GM23338 (cell line): ENCODE results near the gene SEPTIN7. TPM values are rescaled to one million over a fixed set of nuclear protein-coding genes. Genes with fewer than 3 reads are reported as not detected.

Experiments
- ATAC-seq: fragments of 200-7000 bp; cut with Tn5 transposase; 3 replicates; pipeline ENCODE4 v1.9.1; 2020
- DNase-seq: peaks from one replicate; pipeline ENCODE4 v3.0.0-alpha.2; 2015; ENCODE audit warnings: low spot score
- H2AFZ ChIP-seq: fragments of 200-600 bp; sonication (generic); 2 replicates; pipeline ENCODE4 v1.8.0; 2016; ENCODE audit warnings: antibody characterized with exemption, mild to moderate bottlenecking, moderate library complexity
- H3F3A ChIP-seq: fragments of 200-600 bp; sonication (generic); replicated peaks from 2 replicates; pipeline ENCODE4 v1.8.0; 2017; ENCODE audit warnings: antibody characterized with exemption, mixed run types, low read depth
- H3K27ac ChIP-seq: fragments of 200-600 bp; sonication (generic); 2 replicates; pipeline ENCODE4 v1.6.1; 2016; ENCODE audit warnings: low read depth
- H3K27me3 ChIP-seq: fragments of 200-600 bp; sonication (generic); 2 replicates; pipeline ENCODE4 v1.8.0; 2016; ENCODE audit warnings: mild to moderate bottlenecking, mixed run types, moderate library complexity; ENCODE audit not compliant: insufficient read depth
- H3K36me3 ChIP-seq: fragments of 200-600 bp; sonication (generic); 2 replicates; pipeline ENCODE4 v1.8.0; 2016; ENCODE audit warnings: mild to moderate bottlenecking; ENCODE audit not compliant: insufficient read depth
- H3K4me1 ChIP-seq: fragments of 200-600 bp; sonication (generic); 2 replicates; pipeline ENCODE4 v1.8.0; 2016; ENCODE audit warnings: mild to moderate bottlenecking, moderate library complexity; ENCODE audit not compliant: insufficient read depth
- H3K4me2 ChIP-seq: fragments of 200-600 bp; sonication (generic); 2 replicates; pipeline ENCODE4 v1.7.1; 2017; ENCODE audit warnings: mixed run types
- H3K4me3 ChIP-seq: fragments of 200-600 bp; sonication (generic); 2 replicates; pipeline ENCODE4 v1.6.1; 2016; ENCODE audit warnings: mixed run types
- H3K79me2 ChIP-seq: fragments of 200-600 bp; sonication (generic); replicated peaks from 2 replicates; pipeline ENCODE4 v1.8.0; 2017; ENCODE audit warnings: mild to moderate bottlenecking; ENCODE audit not compliant: insufficient read depth
- H3K9me2 ChIP-seq: fragments of 200-600 bp; sonication (generic); 2 replicates; pipeline ENCODE4 v1.8.0; 2017; ENCODE audit not compliant: insufficient read depth
- H4K20me1 ChIP-seq: fragments of 200-600 bp; sonication (generic); replicated peaks from 2 replicates; pipeline ENCODE4 v1.8.0; 2017; ENCODE audit warnings: mild to moderate bottlenecking; ENCODE audit not compliant: insufficient read depth
- H3K27ac Mint-ChIP-seq: 2 replicates; pipeline ENCODE4 v1.8.0; 2020; ENCODE audit warnings: inconsistent platforms, mild to moderate bottlenecking, moderate library complexity, mixed read lengths
- H3K27me3 Mint-ChIP-seq: 3 replicates; pipeline ENCODE4 v1.8.0; 2022; ENCODE audit warnings: low read depth, mild to moderate bottlenecking, moderate library complexity, mixed read lengths, inconsistent platforms; ENCODE audit not compliant: insufficient read depth, poor library complexity
- H3K36me3 Mint-ChIP-seq: 3 replicates; pipeline ENCODE4 v1.8.0; 2021; ENCODE audit warnings: low read depth, mild to moderate bottlenecking, inconsistent platforms, moderate library complexity, mixed read lengths
- H3K4me1 Mint-ChIP-seq: 3 replicates; pipeline ENCODE4 v1.8.0; 2020; ENCODE audit warnings: mild to moderate bottlenecking, inconsistent platforms, mixed read lengths
- H3K4me3 Mint-ChIP-seq: 3 replicates; pipeline ENCODE4 v1.8.0; 2021; ENCODE audit warnings: moderate library complexity, mild to moderate bottlenecking, inconsistent platforms, mixed read lengths
- H3K9me3 Mint-ChIP-seq: 3 replicates; pipeline ENCODE4 v1.8.0; 2020; ENCODE audit warnings: moderate library complexity, mild to moderate bottlenecking, inconsistent platforms, mixed read lengths
- CREB1 ChIP-seq: fragments of 250-450 bp; sonication (Bioruptor Pico); IDR thresholded peaks from 2 replicates; pipeline ENCODE4 v1.5.0; 2020; ENCODE audit warnings: low read depth, mild to moderate bottlenecking, moderate library complexity
- ETS1 ChIP-seq: IDR thresholded peaks from 2 replicates; pipeline ENCODE4 v1.6.1; 2016; ENCODE audit warnings: antibody characterized with exemption
- EZH2 ChIP-seq: fragments of 200-600 bp; sonication (generic); IDR thresholded peaks from one replicate; pipeline ENCODE4 v1.8.0; 2017; ENCODE audit warnings: antibody characterized with exemption, mild to moderate bottlenecking, low read depth; ENCODE audit not compliant: unreplicated experiment
- EZH2phosphoT487 ChIP-seq: fragments of 200-600 bp; sonication (generic); IDR thresholded peaks from one replicate; pipeline ENCODE4 v1.8.1; 2018; ENCODE audit warnings: antibody characterized with exemption; ENCODE audit not compliant: unreplicated experiment
- JUNB ChIP-seq: IDR thresholded peaks from one replicate; pipeline ENCODE4 v1.6.1; 2016; ENCODE audit warnings: antibody characterized with exemption; ENCODE audit not compliant: unreplicated experiment
- NANOG ChIP-seq: IDR thresholded peaks from 2 replicates; pipeline ENCODE4 v1.6.1; 2016; ENCODE audit warnings: antibody characterized with exemption, borderline replicate concordance
- POLR2AphosphoS5 ChIP-seq: IDR thresholded peaks from 2 replicates; pipeline ENCODE4 v1.6.1; 2016; ENCODE audit warnings: antibody characterized with exemption, low read depth
- STAT1 ChIP-seq: IDR thresholded peaks from one replicate; pipeline ENCODE4 v1.6.1; 2016; ENCODE audit warnings: antibody characterized with exemption; ENCODE audit not compliant: unreplicated experiment
- ZNF114 ChIP-seq: fragments of 250-450 bp; sonication (Bioruptor Pico); IDR thresholded peaks from 2 replicates; pipeline ENCODE4 v1.5.0; 2020; ENCODE audit warnings: mild to moderate bottlenecking, moderate library complexity
- ZNF331 ChIP-seq: fragments of 250-450 bp; sonication (Bioruptor Pico); IDR thresholded peaks from 2 replicates; pipeline ENCODE4 v1.5.0; 2020; ENCODE audit warnings: low read depth, mild to moderate bottlenecking, moderate library complexity
- ZNF462 ChIP-seq: fragments of 250-450 bp; sonication (Bioruptor Pico); IDR thresholded peaks from 2 replicates; pipeline ENCODE4 v1.5.0; 2020; ENCODE audit warnings: mild to moderate bottlenecking, moderate library complexity
- polyA plus RNA-seq: library from polyadenylated mRNA; unstranded; fragments of >200 nt; fragmentation: Nextera tagmentation; extraction: Ambion mirVana; gene quantifications from 2 replicates; pipeline ENCODE4 v1.2.1, GENCODE V29; 2016
- total RNA-seq: library from RNA; depleted of rRNA; stranded (reverse); fragments of >200 nt; shearing (Covaris generic); gene quantifications from 2 replicates; pipeline ENCODE4 v1.2.3, GENCODE V29; 2014
- TF ChIP-seq, protein P1 (sequence below): IDR thresholded peaks from one replicate; pipeline ENCODE4 v1.6.1; 2018; ENCODE audit warnings: antibody characterized with exemption; ENCODE audit not compliant: unreplicated experiment
- TF ChIP-seq, protein P2 (sequence below), 2 experiments: fragments of 200-600 bp in 1 of 2; sonication (generic) in 1 of 2; conservative IDR thresholded peaks; 2 replicates each; pipeline versions ENCODE4 v1.5.1 to v1.6.1; 2016 to 2017; ENCODE audit warnings: antibody characterized with exemption in 2 of 2, low read depth in 2 of 2, mild to moderate bottlenecking in 2 of 2, moderate library complexity in 1 of 2

SEPTIN7 gene
- total and polyA plus RNA-seq, 2 experiments from 2014 or later = 210 to 499 TPM

DNA sequence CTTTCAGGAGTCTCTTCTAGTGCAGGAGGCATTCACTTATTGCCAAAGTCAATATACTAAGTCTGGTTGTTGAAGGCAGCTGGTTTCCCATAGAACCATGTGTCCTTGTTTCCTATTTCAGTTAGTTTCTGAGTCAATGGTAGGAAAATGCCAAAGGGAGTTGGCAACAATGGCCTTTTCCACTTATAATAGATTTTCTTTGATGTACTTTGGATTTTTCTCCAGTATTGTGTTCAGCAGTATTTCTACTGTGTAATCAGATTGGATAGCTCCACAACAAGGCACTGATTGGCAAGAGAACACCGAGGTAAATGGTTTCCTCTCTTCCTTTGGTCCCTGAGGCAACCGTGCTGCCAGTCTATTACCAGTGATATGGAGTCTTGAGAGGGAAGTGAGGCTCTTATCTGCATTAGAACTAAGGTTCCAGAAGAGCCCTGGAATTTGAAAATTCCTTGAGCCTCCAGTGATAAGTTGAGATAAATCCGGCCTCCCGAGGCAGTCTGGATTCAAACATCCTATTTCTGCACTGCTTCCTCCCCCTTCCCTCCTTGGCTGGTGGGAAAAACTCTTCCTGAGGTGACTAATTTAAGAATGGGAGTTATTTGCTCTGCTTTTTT is 7.9 kb upstream of the SEPTIN7 start:
- ATAC-seq = no peak
- peaks cover 9% of the 10 kb centered on the region for H3K4me1 Mint-ChIP-seq

More for the DNA sequence above, 7.9 kb upstream of the SEPTIN7 start:
- no peak overlapping the region for H3K4me2 ChIP-seq
- no peaks in the 10 kb centered on the region for H3F3A ChIP-seq
- Mint-ChIP-seq H3K4me3 (no peak overlapping the region), H3K27ac (no peak overlapping the region), H3K9me3 (peaks cover 19% of the 10 kb centered on the region), H3K36me3 (peaks cover 10% of the 10 kb centered on the region; the same call in 2 of the 3 replicates), H3K27me3 (peaks cover 5% of the 10 kb centered on the region)
- no peak overlapping the region for H3K4me3 ChIP-seq
- H2AFZ ChIP-seq = no peak overlapping the region
- no peaks in the 10 kb centered on the region; the same call in 1 of the 2 replicates for H3K4me1 ChIP-seq
- H3K36me3 ChIP-seq = no peaks in the 10 kb centered on the region
- DNase-seq = peak; percentile 21
- H3K27me3 ChIP-seq = no peaks in the 10 kb centered on the region
- no peak overlapping the region for H3K27ac ChIP-seq
- no peaks in the 10 kb centered on the region for H4K20me1 ChIP-seq
- H3K9me2 ChIP-seq = no peaks in the 10 kb centered on the region
- no peak for TF ChIP-seq ZNF114 (CRISPR knock-in tag)
- no peak for TF ChIP-seq ZNF331 (CRISPR knock-in tag)
- no peak for TF ChIP-seq POLR2AphosphoS5
- TF ChIP-seq EZH2phosphoT487 = no peak
- no peak for TF ChIP-seq JUNB
- no peak for TF ChIP-seq EZH2
- TF ChIP-seq STAT1 = no peak
- no peak for TF ChIP-seq ZNF462
- TF ChIP-seq CREB1 (CRISPR knock-in tag) = no peak
- TF ChIP-seq, protein P1, sequence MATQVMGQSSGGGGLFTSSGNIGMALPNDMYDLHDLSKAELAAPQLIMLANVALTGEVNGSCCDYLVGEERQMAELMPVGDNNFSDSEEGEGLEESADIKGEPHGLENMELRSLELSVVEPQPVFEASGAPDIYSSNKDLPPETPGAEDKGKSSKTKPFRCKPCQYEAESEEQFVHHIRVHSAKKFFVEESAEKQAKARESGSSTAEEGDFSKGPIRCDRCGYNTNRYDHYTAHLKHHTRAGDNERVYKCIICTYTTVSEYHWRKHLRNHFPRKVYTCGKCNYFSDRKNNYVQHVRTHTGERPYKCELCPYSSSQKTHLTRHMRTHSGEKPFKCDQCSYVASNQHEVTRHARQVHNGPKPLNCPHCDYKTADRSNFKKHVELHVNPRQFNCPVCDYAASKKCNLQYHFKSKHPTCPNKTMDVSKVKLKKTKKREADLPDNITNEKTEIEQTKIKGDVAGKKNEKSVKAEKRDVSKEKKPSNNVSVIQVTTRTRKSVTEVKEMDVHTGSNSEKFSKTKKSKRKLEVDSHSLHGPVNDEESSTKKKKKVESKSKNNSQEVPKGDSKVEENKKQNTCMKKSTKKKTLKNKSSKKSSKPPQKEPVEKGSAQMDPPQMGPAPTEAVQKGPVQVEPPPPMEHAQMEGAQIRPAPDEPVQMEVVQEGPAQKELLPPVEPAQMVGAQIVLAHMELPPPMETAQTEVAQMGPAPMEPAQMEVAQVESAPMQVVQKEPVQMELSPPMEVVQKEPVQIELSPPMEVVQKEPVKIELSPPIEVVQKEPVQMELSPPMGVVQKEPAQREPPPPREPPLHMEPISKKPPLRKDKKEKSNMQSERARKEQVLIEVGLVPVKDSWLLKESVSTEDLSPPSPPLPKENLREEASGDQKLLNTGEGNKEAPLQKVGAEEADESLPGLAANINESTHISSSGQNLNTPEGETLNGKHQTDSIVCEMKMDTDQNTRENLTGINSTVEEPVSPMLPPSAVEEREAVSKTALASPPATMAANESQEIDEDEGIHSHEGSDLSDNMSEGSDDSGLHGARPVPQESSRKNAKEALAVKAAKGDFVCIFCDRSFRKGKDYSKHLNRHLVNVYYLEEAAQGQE = no peak
- TF ChIP-seq ETS1 = no peak
- no peak for TF ChIP-seq NANOG
- TF ChIP-seq, protein P2, sequence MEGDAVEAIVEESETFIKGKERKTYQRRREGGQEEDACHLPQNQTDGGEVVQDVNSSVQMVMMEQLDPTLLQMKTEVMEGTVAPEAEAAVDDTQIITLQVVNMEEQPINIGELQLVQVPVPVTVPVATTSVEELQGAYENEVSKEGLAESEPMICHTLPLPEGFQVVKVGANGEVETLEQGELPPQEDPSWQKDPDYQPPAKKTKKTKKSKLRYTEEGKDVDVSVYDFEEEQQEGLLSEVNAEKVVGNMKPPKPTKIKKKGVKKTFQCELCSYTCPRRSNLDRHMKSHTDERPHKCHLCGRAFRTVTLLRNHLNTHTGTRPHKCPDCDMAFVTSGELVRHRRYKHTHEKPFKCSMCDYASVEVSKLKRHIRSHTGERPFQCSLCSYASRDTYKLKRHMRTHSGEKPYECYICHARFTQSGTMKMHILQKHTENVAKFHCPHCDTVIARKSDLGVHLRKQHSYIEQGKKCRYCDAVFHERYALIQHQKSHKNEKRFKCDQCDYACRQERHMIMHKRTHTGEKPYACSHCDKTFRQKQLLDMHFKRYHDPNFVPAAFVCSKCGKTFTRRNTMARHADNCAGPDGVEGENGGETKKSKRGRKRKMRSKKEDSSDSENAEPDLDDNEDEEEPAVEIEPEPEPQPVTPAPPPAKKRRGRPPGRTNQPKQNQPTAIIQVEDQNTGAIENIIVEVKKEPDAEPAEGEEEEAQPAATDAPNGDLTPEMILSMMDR (conservative IDR thresholded peaks at IDR 0.05; ENCODE audit: low read depth in 2 of 2) = no peak
- H3K79me2 ChIP-seq = no peaks in the 10 kb centered on the region
